SK-N-SH (cell line): ENCODE measurements around the gene LRRC8D.

Experiments used
- CHD2 ChIP-seq: fragments of 150-350 bp; IDR thresholded peaks from 2 replicates; pipeline ENCODE4 v1.6.1; 2018; ENCODE audit warnings: low read length; ENCODE audit not compliant: partially characterized antibody
- CTCF ChIP-seq: fragments of 200-600 bp; sonication (generic); IDR thresholded peaks from 2 replicates; pipeline ENCODE4 v1.6.1; 2017; ENCODE audit warnings: antibody characterized with exemption, mild to moderate bottlenecking, moderate library complexity
- MAX ChIP-seq: IDR thresholded peaks from 2 replicates; pipeline ENCODE4 v1.4.0; 2012; ENCODE audit warnings: low read depth
- MEF2A ChIP-seq: IDR thresholded peaks from 2 replicates; pipeline ENCODE4 v1.4.0; 2012; ENCODE audit warnings: low read depth, borderline replicate concordance
- NFIC ChIP-seq: IDR thresholded peaks from 2 replicates; pipeline ENCODE4 v1.4.0; 2012; ENCODE audit warnings: borderline replicate concordance
- PBX3 ChIP-seq: IDR thresholded peaks from 2 replicates; pipeline ENCODE4; 2012
- POLR2AphosphoS5 ChIP-seq: IDR thresholded peaks from 2 replicates; pipeline ENCODE4 v1.6.1; 2012; ENCODE audit warnings: low read depth, low read length
- RAD21 ChIP-seq: IDR thresholded peaks from 2 replicates; pipeline ENCODE4 v1.6.1; 2012; ENCODE audit warnings: mild to moderate bottlenecking, low read length
- REST ChIP-seq: IDR thresholded peaks from 2 replicates; pipeline ENCODE4 v1.6.1; 2012; ENCODE audit warnings: mild to moderate bottlenecking, low read depth, low read length, moderate library complexity
- TAF1 ChIP-seq: IDR thresholded peaks from 2 replicates; pipeline ENCODE4 v1.6.1; 2012; ENCODE audit warnings: low read depth, mild to moderate bottlenecking, low read length, moderate library complexity, borderline replicate concordance
- TCF12 ChIP-seq: IDR thresholded peaks from 2 replicates; pipeline ENCODE4 v1.4.0; 2012
- USF2 ChIP-seq: fragments of 150-350 bp; IDR thresholded peaks from 2 replicates; pipeline ENCODE4 v1.6.1; 2017; ENCODE audit warnings: antibody characterized with exemption, low read length, low read depth, borderline replicate concordance
- YY1 ChIP-seq: IDR thresholded peaks from 2 replicates; pipeline ENCODE4 v1.4.0; 2012; ENCODE audit warnings: low read depth, mild to moderate bottlenecking
- ZBTB33 ChIP-seq: IDR thresholded peaks from 2 replicates; pipeline ENCODE4 v1.4.0; 2012; ENCODE audit warnings: low read depth, borderline replicate concordance

GRCh38 chr1:89971600-89971999, 150.8 kb downstream of the LRRC8D start:
- TF ChIP-seq CTCF: no peak
- no peak for TF ChIP-seq YY1
- TF ChIP-seq PBX3: no peak
- TF ChIP-seq MEF2A: no peak
- no peak for TF ChIP-seq POLR2AphosphoS5
- TF ChIP-seq ZBTB33: no peak
- TF ChIP-seq REST: no peak
- no peak for TF ChIP-seq TAF1
- TF ChIP-seq MAX: no peak
- no peak for TF ChIP-seq CHD2
- TF ChIP-seq TCF12: no peak
- TF ChIP-seq RAD21: no peak
- no peak for TF ChIP-seq NFIC
- TF ChIP-seq USF2: no peak
